Lower lobe of right lung (tissue), 2 donors: Measurements from ENCODE around the gene PRDX1. TPM values are rescaled to one million over a fixed set of nuclear protein-coding genes. Genes with fewer than 3 reads are reported as not detected.
"Not testable (repeated sequence)": the region's sequence is repeated elsewhere in the genome, so short reads cannot be mapped to it uniquely, and the experiment has no call there.

Source experiments
- ATAC-seq, 2 donors: fragments of 200-7000 bp; cut with Tn5 transposase; one replicate each; pipeline ENCODE4 v1.9.1; 2020 to 2022; ENCODE audit warnings: mild to moderate bottlenecking in 2 of 2, moderate library complexity in 2 of 2
- DNase-seq: peaks from one replicate; pipeline ENCODE4 v3.0.0-alpha.2; 2020
- H3K27ac ChIP-seq: fragments of 200-600 bp; one replicate; pipeline ENCODE4 v1.8.0; 2022
- H3K27me3 ChIP-seq: fragments of 200-600 bp; one replicate; pipeline ENCODE4 v1.8.0; 2022; ENCODE audit warnings: low read depth
- H3K36me3 ChIP-seq: fragments of 200-600 bp; one replicate; pipeline ENCODE4 v1.8.0; 2022; ENCODE audit warnings: mild to moderate bottlenecking
- H3K4me1 ChIP-seq: fragments of 200-600 bp; one replicate; pipeline ENCODE4 v1.8.0; 2022
- H3K4me3 ChIP-seq: fragments of 200-600 bp; one replicate; pipeline ENCODE4 v1.8.0; 2022; ENCODE audit warnings: mild to moderate bottlenecking
- H3K9me3 ChIP-seq: fragments of 200-600 bp; one replicate; pipeline ENCODE4 v1.8.0; 2022
- CTCF ChIP-seq: fragments of 200-600 bp; IDR thresholded peaks from one replicate; pipeline ENCODE4 v1.8.0; 2022; ENCODE audit warnings: antibody characterized with exemption, mild to moderate bottlenecking
- intact Hi-C: fragments of 100-400 bp; cut with DNase I; formaldehyde crosslinking; loops from one replicate; pipeline ENCODE4 v1.11.0; 2022
- total RNA-seq: library from RNA; stranded (reverse); fragmentation: NEBNext Ultra II Directional; extraction: Animal tissue kit (Norgen Biotek cat#: 25700); gene quantifications from one replicate; pipeline ENCODE4 v1.2.1, GENCODE V29; 2021
- donor health status: DM: no; HTN: yes; CAD: no; lungs with severe emphysema.

The PRDX1 gene
- total RNA-seq, 1 donor from 2014 or later, result 417 TPM

DNA sequence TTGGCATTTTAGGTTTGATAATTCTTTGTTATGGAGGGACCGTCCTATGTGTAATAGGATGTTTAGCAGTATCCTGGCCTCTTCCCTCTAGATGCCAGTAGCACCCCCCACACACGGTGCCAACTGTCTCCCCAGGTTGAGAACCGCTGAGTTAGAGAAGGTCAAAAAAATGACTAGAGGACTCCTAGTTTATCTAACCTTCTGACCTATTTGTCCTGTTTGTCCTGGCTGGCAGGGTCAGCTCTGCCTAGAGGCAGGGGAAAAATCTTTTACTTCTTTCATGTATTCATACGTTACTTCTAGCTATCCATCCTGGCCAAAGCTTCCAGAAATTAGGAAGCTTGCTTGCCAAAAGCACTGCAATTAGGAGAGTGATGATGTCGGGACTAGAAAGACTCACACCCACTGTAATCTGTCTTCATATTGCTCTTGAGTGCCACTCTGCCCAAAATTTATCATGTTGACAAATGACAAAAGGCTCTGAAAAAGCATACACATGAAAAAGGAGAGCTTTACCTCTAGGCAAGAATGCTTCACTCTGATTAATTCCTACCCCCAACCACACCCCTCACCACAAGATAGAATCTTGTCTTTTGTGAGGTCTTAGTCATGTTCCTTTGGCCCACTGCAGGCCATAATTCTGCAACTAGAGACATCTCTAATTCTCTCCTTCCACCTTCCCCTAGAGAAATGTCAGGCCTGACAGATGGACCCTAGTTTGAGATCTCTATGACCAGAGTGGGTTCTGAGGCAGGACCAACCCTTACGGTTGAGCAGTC lies 14.5 kb upstream of the PRDX1 start:
- Histone ChIP-seq H3K4me1 (no peaks in the 10 kb centered on the region), H3K36me3 (no peaks in the 10 kb centered on the region), H3K27ac (no peak overlapping the region), H3K27me3 (no peaks in the 10 kb centered on the region), H3K4me3 (no peak overlapping the region), H3K9me3 (no peaks in the 10 kb centered on the region)
- no peak for TF ChIP-seq CTCF
- intact Hi-C loops, result no loop called here
- DNase-seq (no peak), ATAC-seq (no peak)

- Histone ChIP-seq H3K9me3 (no peaks in the 10 kb centered on the region), H3K36me3 (no peaks in the 10 kb centered on the region), H3K4me1 (no peaks in the 10 kb centered on the region), H3K27ac (no peak overlapping the region), H3K4me3 (no peak overlapping the region), H3K27me3 (no peaks in the 10 kb centered on the region)
- ATAC-seq, result no peak
- DNase-seq, result no peak
- TF ChIP-seq CTCF, result no peak
- intact Hi-C loops, result no loop called here
These were observed 10.2 kb upstream of the PRDX1 start for GRCh38 chr1:45531873-45532272.

- H3K4me1 ChIP-seq, result peaks cover 6% of the 10 kb centered on the region
- no peak for TF ChIP-seq CTCF
- ATAC-seq, result no peak
- no peak overlapping the region for H3K27ac ChIP-seq
- intact Hi-C loops, result no loop called here
- H3K36me3 ChIP-seq, result no peaks in the 10 kb centered on the region
- DNase-seq, result no peak
- H3K27me3 ChIP-seq, result no peaks in the 10 kb centered on the region
- H3K4me3 ChIP-seq, result no peak overlapping the region
- no peaks in the 10 kb centered on the region for H3K9me3 ChIP-seq
These were observed 9.0 kb upstream of the PRDX1 start for GRCh38 chr1:45530632-45531135.

- no peak for DNase-seq
- no peaks in the 10 kb centered on the region for H3K9me3 ChIP-seq
- H3K4me3 ChIP-seq, result no peak overlapping the region
- ATAC-seq, result no peak
- TF ChIP-seq CTCF, result no peak
- no peak overlapping the region for H3K27ac ChIP-seq
- intact Hi-C loops, result no loop called here
- no peaks in the 10 kb centered on the region for H3K36me3 ChIP-seq
- no peaks in the 10 kb centered on the region for H3K27me3 ChIP-seq
- H3K4me1 ChIP-seq, result peaks cover 10% of the 10 kb centered on the region
These were observed 4.5 kb upstream of the PRDX1 start for GRCh38 chr1:45526135-45526644.

GRCh38 chr1:45523975-45524374 lies 2.3 kb upstream of the PRDX1 start:
- H3K27me3 ChIP-seq, ATAC-seq, intact Hi-C loops, H3K36me3 ChIP-seq, H3K4me3 ChIP-seq, H3K27ac ChIP-seq, DNase-seq, H3K9me3 ChIP-seq: not testable (repeated sequence)
- H3K4me1 ChIP-seq, result peaks cover 18% of the 10 kb centered on the region

DNA sequence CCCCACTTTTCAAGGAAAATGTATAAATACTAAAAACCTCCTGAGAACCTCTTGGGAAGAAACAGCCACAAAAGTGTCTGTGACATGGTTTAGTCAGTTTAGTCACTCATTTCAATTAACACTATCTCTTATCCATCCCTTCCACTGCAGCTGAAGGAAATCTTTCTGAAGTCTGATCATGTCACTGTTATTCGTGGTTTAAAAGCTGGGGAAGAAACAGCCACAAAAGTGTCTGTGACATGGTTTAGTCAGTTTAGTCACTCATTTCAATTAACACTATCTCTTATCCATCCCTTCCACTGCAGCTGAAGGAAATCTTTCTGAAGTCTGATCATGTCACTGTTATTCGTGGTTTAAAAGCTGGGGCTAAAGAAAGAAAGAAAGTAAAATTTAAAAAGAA lies 1.8 kb upstream of the PRDX1 start:
- intact Hi-C loops, DNase-seq: not testable (repeated sequence)

More for the DNA sequence above, 1.8 kb upstream of the PRDX1 start:
- H3K9me3 ChIP-seq, H3K27ac ChIP-seq, H3K4me3 ChIP-seq, H3K27me3 ChIP-seq, H3K36me3 ChIP-seq, ATAC-seq: not testable (repeated sequence)
- H3K4me1 ChIP-seq, result peaks cover 23% of the 10 kb centered on the region
